ENCODE results near the gene MRPL1. TPM values are rescaled to one million over a fixed set of nuclear protein-coding genes. Genes with fewer than 3 reads are reported as not detected.
A peak's percentile ranks its signal among the peaks of the same experiment; 100 is the strongest.

The MRPL1 gene
- total and polyA plus RNA-seq, 2 experiments from 2014 or later: 21.5 to 21.7 TPM

DNA sequence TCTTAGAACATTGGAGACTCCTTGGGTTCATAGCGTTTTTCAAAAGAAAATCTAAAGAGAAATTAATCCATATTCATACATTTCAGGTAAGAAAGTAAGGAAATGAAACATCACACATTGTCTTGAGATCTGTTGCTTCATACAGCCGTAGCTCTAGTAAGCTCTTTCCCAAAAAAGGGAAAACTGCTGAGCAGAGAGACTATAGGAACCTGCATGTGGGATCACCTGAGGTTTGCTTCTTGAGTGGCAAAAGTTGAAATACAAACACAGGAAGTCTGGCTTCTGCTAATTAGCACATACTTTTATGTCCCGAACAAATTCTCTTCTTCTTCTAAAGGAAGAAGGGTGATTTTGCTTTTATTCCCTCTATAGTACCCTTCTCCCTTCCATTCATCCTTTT, 57.7 kb downstream of the MRPL1 start:
- Histone ChIP-seq H3K9me3 (ENCODE audit: low read depth) (no peaks in the 10 kb centered on the region), H2AFZ (no peak overlapping the region), H4K20me1 (ENCODE audit: insufficient read depth) (no peaks in the 10 kb centered on the region), H3K79me2 (ENCODE audit: insufficient read depth) (0 out of 2 replicates have a peak, but pooled peaks cover 4% of the 10 kb centered on the region), H3K36me3 (ENCODE audit: low read depth) (0 out of 2 replicates have a peak, but pooled peaks cover under 1% of the 10 kb centered on the region), H3K9ac (no peak overlapping the region), H3K9me2 (ENCODE audit: insufficient read depth) (no peaks in the 10 kb centered on the region; the same call in 1 of the 2 replicates), H3K4me1 (ENCODE audit: insufficient read depth) (peaks cover 31% of the 10 kb centered on the region), H3K4me3 (no peak overlapping the region), H3K4me2 (ENCODE audit: unreplicated experiment) (peak overlapping the region; percentile 59), H3F3A (ENCODE audit: insufficient read depth) (peaks cover 29% of the 10 kb centered on the region), H3K27me3 (replicated peaks; ENCODE audit: insufficient read depth) (no peaks in the 10 kb centered on the region), H3K27ac (peak overlapping the region; percentile 79; the same call in 1 of the 2 replicates)
- TF ChIP-seq EZH2 (IDR thresholded peaks at IDR 0.05; ENCODE audit: insufficient read depth, poor library complexity, severe bottlenecking) (no peak), EZH2phosphoT487 (IDR thresholded peaks at IDR 0.05; ENCODE audit: insufficient read depth, low read depth) (no peak)
- in situ Hi-C loops (cut with MboI): no loop called here
- WGBS, 2 experiments (ENCODE audit: low coverage in 1 of 2, low lambda C conversion rate in 2 of 2, missing lambda C conversion rate in 2 of 2): 85 to 89% methylated on average over 3 of the region's 3 CpGs
- no peak for DNase-seq

- DNase-seq: peak; percentile 92
- TF ChIP-seq EZH2 (IDR thresholded peaks at IDR 0.05; ENCODE audit: insufficient read depth, poor library complexity, severe bottlenecking) (no peak), EZH2phosphoT487 (IDR thresholded peaks at IDR 0.05; ENCODE audit: insufficient read depth, low read depth) (no peak)
- no peaks in the 10 kb centered on the region for H4K20me1 ChIP-seq (ENCODE audit: insufficient read depth)
- no peak overlapping the region for H3K4me3 ChIP-seq
- peak overlapping the region; percentile 79 for H3K27ac ChIP-seq
- peaks cover 29% of the 10 kb centered on the region for H3F3A ChIP-seq (ENCODE audit: insufficient read depth)
- peak overlapping the region; percentile 50 for H2AFZ ChIP-seq
- no peaks in the 10 kb centered on the region; the same call in 1 of the 2 replicates for H3K9me2 ChIP-seq (ENCODE audit: insufficient read depth)
- peak overlapping the region; percentile 63 for H3K9ac ChIP-seq
- no peaks in the 10 kb centered on the region for H3K9me3 ChIP-seq (ENCODE audit: low read depth)
- H3K36me3 ChIP-seq (ENCODE audit: low read depth): peaks cover 6% of the 10 kb centered on the region; the same call in 1 of the 2 replicates
- peak overlapping the region; percentile 59 for H3K4me2 ChIP-seq (ENCODE audit: unreplicated experiment)
- in situ Hi-C loops (cut with MboI): no loop called here
- H3K27me3 ChIP-seq (replicated peaks; ENCODE audit: insufficient read depth): no peaks in the 10 kb centered on the region
- 17 to 22% methylated on average over 5 of the region's 5 CpGs for WGBS, 2 experiments (ENCODE audit: low coverage in 1 of 2, low lambda C conversion rate in 2 of 2, missing lambda C conversion rate in 2 of 2)
- 0 out of 2 replicates have a peak, but pooled peaks cover 6% of the 10 kb centered on the region for H3K79me2 ChIP-seq (ENCODE audit: insufficient read depth)
- H3K4me1 ChIP-seq (ENCODE audit: insufficient read depth): peaks cover 31% of the 10 kb centered on the region
Measured at GRCh38 chr4:77921701-77922100, 59.1 kb downstream of the MRPL1 start.

- Histone ChIP-seq H3K27me3 (replicated peaks; ENCODE audit: insufficient read depth) (no peaks in the 10 kb centered on the region), H3K4me1 (ENCODE audit: insufficient read depth) (peaks cover 31% of the 10 kb centered on the region), H3K36me3 (ENCODE audit: low read depth) (peaks cover 6% of the 10 kb centered on the region; the same call in 1 of the 2 replicates), H2AFZ (no peak overlapping the region), H3K9me2 (ENCODE audit: insufficient read depth) (no peaks in the 10 kb centered on the region; the same call in 1 of the 2 replicates), H3K9me3 (ENCODE audit: low read depth) (no peaks in the 10 kb centered on the region), H3K4me2 (ENCODE audit: unreplicated experiment) (peak overlapping the region; percentile 59), H4K20me1 (ENCODE audit: insufficient read depth) (no peaks in the 10 kb centered on the region), H3F3A (ENCODE audit: insufficient read depth) (peaks cover 29% of the 10 kb centered on the region), H3K4me3 (no peak overlapping the region), H3K27ac (peak overlapping the region; percentile 79), H3K79me2 (ENCODE audit: insufficient read depth) (0 out of 2 replicates have a peak, but pooled peaks cover 6% of the 10 kb centered on the region), H3K9ac (no peak overlapping the region)
- peak; percentile 77 for DNase-seq
- no peak for TF ChIP-seq EZH2phosphoT487 (IDR thresholded peaks at IDR 0.05; ENCODE audit: insufficient read depth, low read depth)
- no peak for TF ChIP-seq EZH2 (IDR thresholded peaks at IDR 0.05; ENCODE audit: insufficient read depth, poor library complexity, severe bottlenecking)
- 96 to 99% methylated on average over 4 of the region's 4 CpGs for WGBS, 2 experiments (ENCODE audit: low coverage in 1 of 2, low lambda C conversion rate in 2 of 2, missing lambda C conversion rate in 2 of 2)
- in situ Hi-C loops (cut with MboI): no loop called here
Measured at GRCh38 chr4:77922158-77923094, 59.8 kb downstream of the MRPL1 start.

- peaks cover 7% of the 10 kb centered on the region; the same call in 1 of the 2 replicates for H3F3A ChIP-seq (ENCODE audit: insufficient read depth)
- in situ Hi-C loops (cut with MboI): no loop called here
- no peak overlapping the region for H3K9ac ChIP-seq
- TF ChIP-seq EZH2phosphoT487 (IDR thresholded peaks at IDR 0.05; ENCODE audit: insufficient read depth, low read depth) (no peak), EZH2 (IDR thresholded peaks at IDR 0.05; ENCODE audit: insufficient read depth, poor library complexity, severe bottlenecking) (no peak)
- no peak overlapping the region for H3K27ac ChIP-seq
- no peak overlapping the region for H2AFZ ChIP-seq
- H3K27me3 ChIP-seq (replicated peaks; ENCODE audit: insufficient read depth): no peaks in the 10 kb centered on the region
- H3K9me2 ChIP-seq (ENCODE audit: insufficient read depth): no peaks in the 10 kb centered on the region
- no peak overlapping the region for H3K4me2 ChIP-seq (ENCODE audit: unreplicated experiment)
- H3K9me3 ChIP-seq (ENCODE audit: low read depth): no peaks in the 10 kb centered on the region
- peak; percentile 33 for DNase-seq
- WGBS, 2 experiments (ENCODE audit: low coverage in 1 of 2, low lambda C conversion rate in 2 of 2, missing lambda C conversion rate in 2 of 2): 96 to 98% methylated on average over 1 of the region's 1 CpG
- no peaks in the 10 kb centered on the region for H4K20me1 ChIP-seq (ENCODE audit: insufficient read depth)
- 0 out of 2 replicates have a peak, but pooled peaks cover 6% of the 10 kb centered on the region for H3K79me2 ChIP-seq (ENCODE audit: insufficient read depth)
- peaks cover 16% of the 10 kb centered on the region for H3K4me1 ChIP-seq (ENCODE audit: insufficient read depth)
- peaks cover 6% of the 10 kb centered on the region; the same call in 1 of the 2 replicates for H3K36me3 ChIP-seq (ENCODE audit: low read depth)
- H3K4me3 ChIP-seq: no peak overlapping the region
Measured at GRCh38 chr4:77927991-77928925, 65.6 kb downstream of the MRPL1 start.
